Measurements from ENCODE around the gene MYH6.
"Not testable (repeated sequence)": the region's sequence is repeated elsewhere in the genome, so short reads cannot be mapped to it uniquely, and the experiment has no call there.

MYH6 gene

DNA sequence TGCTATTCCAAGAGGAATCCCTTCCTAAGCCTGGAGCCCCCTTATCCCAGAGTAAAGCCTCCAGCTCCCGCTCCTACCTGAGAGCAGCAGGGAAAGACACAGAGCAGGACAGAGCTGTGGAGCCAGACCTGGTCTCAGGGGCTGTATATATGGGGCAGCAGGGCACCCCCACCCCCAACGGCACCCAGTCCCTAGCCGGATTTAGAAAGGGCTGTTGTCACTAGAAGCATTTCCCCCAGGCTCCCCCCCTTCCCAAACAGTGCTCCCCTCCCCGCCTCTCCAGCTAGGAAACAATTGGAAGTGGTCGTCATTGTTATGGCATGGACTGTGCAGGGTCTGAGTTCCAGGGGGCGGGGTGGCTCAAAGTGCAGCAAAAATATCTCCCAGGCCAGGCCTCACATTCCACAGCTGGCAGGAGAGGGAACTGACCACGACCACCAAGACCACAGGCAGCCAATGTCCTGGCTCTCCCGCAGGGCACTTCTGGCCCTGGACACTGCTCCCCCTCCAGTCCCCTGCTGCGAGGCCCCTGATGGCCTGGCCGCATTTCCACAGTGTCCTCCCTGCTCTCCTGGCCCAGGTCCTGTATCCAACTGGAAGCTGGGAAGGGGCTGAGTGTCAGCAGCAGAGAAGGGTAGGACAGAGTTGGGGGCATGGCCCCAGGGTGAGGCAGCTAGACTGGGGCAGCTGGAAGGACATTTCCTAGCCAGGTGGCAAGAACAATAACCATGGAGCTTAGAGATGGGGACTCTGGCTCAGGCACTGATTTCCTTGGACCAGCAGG lies 27.7 kb upstream of the MYH6 start, which contains the start of gene MYH7:
TSS of gene MYH7 (minus strand) at position 118 of the 784 bp plus-strand sequence. CDS start 1,928 bp downstream, outside the sequence.
- DNase-seq = no peak

- no peak for DNase-seq
Observed at GRCh38 chr14:23434488-23435222, 26.6 kb upstream of the MYH6 start.

DNA sequence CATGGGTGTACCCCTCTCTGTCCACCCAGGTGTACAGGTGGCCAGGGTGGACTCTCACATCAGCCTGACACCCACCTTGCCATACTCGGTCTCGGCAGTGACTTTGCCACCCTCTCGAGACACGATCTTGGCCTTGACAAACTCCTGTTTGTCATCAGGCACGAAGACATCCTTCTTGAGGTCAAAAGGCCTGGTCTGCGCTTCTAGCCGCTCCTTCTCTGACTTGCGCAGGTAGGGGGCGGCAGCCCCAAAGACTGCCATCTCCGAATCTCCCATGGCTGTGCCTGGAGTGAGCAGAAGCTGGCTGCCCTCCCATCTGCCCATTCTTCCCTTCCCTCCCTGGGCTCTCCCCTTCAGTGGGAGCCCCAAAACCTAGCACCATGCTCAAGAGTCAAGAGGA lies 25.4 kb upstream of the MYH6 start:
- DNase-seq = no peak

- no peak for DNase-seq
Observed at GRCh38 chr14:23432946-23433345, 24.9 kb upstream of the MYH6 start.

DNA sequence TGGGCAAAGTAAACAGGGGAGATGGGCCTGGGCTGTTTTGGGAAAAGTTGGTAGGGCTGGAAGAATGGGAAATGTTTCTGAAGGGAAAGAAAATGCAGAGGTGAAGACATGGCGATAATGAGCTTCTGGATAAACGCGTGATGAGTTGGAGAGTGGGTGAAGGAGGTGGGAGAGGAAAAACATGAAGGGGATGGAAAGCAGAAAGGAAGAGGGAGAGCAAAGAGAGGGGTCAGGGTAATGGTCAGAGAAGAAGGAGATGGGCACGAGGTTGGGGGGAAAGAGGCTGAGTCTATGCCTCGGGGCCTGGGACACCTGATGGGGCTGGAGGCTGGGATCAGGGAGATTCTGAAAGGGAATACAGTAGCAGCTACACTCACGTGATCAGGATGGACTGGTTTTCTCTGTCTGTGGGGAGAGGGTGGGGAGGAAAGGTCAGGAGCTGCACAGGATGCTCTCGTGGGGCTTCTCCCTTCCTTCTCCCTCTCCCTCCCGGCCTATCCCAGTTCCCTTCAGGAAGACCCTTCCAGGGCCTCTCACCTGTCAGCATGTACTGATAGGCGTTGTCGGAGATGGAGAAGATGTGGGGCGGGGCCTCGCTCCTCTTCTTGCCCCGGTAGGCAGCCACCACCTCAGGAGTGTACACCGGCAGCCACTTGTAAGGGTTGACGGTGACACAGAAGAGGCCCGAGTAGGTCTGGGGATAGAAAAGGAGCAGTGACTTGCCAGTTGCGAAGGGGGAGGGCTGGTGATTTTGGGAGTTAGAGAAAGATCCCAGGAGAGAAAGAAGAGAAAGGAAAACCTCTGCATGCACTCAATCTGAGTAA lies 24.2 kb upstream of the MYH6 start:
- DNase-seq = no peak

GRCh38 chr14:23431486-23431885 lies 23.4 kb upstream of the MYH6 start:
- no peak for DNase-seq

- no peak for DNase-seq
Observed at GRCh38 chr14:23430723-23431085, 22.6 kb upstream of the MYH6 start.

- no peak for DNase-seq
Observed at GRCh38 chr14:23430016-23430722, 22.1 kb upstream of the MYH6 start.

DNA sequence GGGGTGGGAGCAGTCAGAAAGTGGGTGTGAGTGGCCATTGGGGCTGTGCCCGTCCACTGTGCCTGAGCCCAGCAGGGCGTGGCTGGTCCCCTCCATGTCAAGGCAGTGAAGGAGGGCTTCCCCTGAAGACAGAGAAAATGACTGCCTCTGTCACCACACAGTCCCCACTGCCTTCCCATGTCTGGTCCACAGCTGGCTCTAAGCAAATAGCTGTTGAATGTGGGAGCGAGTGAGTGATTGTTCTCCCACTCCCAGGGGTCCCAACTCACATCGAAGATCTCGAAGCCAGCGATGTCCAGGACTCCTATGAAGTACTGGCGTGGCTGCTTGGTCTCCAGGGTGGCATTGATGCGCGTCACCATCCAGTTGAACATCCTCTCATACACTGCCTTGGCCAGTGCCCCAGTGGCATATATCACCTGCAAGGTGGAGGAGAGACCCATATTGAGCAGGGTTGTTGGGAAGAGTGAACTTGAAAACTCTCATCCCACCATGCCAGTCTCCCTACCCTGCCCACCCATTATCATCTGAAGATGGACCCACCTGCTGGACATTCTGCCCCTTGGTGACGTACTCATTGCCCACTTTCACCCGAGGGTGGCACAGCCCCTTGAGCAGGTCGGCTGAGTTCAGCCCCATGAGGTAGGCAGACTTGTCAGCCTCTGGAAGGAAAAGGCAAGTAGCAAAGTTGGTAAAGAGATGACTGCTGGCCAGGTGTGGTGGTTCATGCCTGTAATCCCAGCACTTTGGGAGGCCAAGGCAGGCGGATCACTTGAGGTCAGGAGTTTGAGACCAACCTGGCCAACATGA lies 20.8 kb upstream of the MYH6 start:
- no peak for DNase-seq

- DNase-seq = not testable (repeated sequence)
Observed at GRCh38 chr14:23425798-23426197, 17.7 kb upstream of the MYH6 start.

- no peak for DNase-seq
Observed at GRCh38 chr14:23425169-23425568, 17.1 kb upstream of the MYH6 start.

DNA sequence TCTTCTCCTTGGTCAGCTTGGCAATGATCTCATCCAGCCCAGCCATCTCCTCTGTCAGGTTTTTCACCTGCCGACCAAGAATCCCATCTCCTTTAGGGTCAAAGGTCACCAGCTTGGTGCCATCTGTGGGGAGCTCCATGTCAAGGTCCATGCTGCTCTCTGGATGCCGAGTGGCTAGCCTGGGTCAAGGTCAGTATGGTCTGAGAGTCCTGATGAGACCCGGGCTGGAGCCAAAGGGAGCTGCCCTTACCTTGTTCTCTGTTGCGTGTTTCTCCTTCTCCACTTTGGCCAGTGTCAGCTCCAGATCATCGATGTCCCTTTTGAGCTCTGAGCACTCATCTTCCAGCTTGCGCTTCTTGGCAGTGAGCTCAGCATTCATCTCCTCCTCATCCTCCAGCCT lies 15.6 kb upstream of the MYH6 start:
- DNase-seq = no peak

DNA sequence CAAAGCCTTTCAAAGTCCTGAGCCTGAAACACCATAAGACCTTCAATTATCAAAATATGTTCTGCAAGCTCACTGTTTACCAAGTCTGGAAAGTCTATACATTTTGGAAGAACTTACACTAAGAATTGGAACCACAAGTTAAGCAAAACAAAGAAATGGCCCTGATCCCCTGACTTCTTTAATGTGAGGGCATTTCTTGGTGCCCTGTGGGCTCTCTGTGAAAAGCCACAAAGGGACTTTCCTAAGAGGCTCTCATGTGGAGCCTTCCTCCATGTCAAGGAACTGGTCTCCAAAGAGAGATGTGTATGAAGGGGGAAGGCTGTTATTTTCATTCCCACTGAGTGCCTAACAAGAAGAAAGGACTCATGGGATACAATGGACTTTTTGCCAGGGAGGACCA lies 13.5 kb upstream of the MYH6 start:
- DNase-seq = no peak

GRCh38 chr14:23419646-23420045 lies 11.6 kb upstream of the MYH6 start:
- DNase-seq = not testable (repeated sequence)

DNA sequence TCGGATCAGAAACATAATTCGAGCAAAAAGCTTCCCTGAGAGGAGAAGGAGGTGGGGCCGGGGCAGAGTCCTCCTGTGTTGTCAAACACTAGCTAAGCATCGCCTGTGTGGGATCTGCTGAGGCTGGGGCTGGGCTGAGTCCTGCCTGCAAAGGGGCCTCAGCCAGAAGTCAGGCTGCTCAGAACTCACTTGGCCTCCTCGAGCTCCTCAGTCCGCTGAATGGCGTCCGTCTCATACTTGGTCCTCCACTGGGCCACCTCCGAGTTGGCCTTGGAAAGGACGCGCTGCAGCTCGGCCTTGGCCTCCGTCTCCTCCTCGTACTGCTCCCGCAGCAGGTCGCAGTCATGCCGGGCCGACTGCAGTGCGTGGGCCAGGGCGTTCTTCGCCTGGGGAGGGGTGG lies 9.9 kb upstream of the MYH6 start:
- no peak for DNase-seq

DNA sequence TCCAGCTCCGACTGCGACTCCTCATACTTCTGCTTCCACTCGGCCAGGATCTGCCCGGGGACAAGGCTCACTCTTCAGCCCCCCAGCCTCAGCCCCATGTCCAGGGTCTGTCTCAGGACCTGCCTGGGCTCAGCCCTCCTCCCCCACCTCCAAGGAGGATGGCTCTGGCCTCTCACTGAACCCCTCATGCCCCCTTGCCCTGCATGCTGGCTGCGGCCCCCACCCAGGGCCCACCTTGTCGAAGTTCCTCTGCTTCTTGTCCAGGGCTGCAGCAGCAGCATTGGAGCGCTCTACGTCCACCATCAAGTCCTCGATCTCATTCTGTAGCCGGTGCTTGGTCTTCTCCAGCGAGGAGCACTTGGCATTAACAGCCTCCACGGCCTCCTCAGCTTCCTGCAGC lies 9.2 kb upstream of the MYH6 start:
- DNase-seq = not testable (repeated sequence)

DNA sequence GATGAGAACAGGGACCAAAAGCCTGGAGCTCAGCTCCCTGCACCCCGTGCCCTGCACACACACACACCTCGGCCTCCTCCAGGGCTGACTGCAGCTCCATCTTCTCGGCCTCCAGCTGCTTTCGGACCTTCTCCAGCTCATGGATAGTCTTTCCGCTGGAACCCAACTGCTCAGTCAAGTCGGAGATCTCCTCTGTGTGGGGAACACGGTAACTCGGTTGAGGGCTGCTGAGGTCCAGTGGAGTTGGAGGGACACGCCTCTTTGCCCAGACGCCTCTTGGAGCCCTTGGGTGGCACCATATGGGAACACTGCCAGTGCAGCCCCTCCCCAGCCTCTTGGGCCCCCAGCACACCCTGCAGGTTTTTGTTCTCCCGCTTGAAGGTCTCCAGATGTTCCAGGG lies 8.7 kb upstream of the MYH6 start:
- no peak for DNase-seq

- no peak for DNase-seq
Observed at GRCh38 chr14:23415821-23416778, 8.0 kb upstream of the MYH6 start.

GRCh38 chr14:23414906-23415820 lies 7.1 kb upstream of the MYH6 start:
- DNase-seq = no peak

DNA sequence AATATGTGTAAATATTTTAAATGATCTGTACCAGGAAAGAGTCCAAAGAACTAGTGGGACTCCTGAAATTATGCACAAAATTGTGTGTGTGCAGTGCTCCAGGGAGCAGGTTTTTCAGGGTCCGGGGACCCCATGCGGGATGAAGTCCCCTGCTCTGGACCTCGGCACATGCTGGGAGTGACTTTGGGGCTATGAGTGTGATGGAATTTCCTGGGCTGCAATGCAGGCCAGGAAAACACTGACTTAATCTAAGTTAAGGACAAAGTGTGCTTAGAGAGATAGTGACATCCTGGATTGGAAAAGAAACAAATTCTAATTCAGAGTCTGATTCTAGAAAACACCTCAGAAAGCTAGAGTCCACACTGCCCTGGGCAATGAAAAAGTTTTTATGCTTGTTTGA lies 6.2 kb upstream of the MYH6 start:
- no peak for DNase-seq
